Natural killer cell (primary cell): ENCODE measurements around the gene SLC37A4. TPM values are rescaled to one million over a fixed set of nuclear protein-coding genes. Genes with fewer than 3 reads are reported as not detected.

ENCODE experiments used
- ATAC-seq, 3 donors: fragments of 150-1000 bp in 2 of 3; fragments of 200-7000 bp in 1 of 3; cut with Tn5 transposase; 1 replicate in 1 of 3; 2 replicates in 2 of 3; pipeline ENCODE4 v1.10.0; 2021; ENCODE audit warnings: mild to moderate bottlenecking in 2 of 3, moderate library complexity in 2 of 3
- DNase-seq, 2 donors: peaks; one replicate each; pipeline versions ENCODE4 v3.0.0 to v3.0.0-alpha.2; 2013 to 2021; ENCODE audit warnings: mixed read lengths in 1 of 2
- H3K27ac ChIP-seq: one replicate; pipeline ENCODE4 v1.5.1; 2013; ENCODE audit warnings: mild to moderate bottlenecking, low read length
- H3K27me3 ChIP-seq: one replicate; pipeline ENCODE4 v1.6.1; 2013; ENCODE audit warnings: low read length; ENCODE audit not compliant: control insufficient read depth, insufficient read depth
- H3K36me3 ChIP-seq: one replicate; pipeline ENCODE4 v1.6.1; 2013; ENCODE audit warnings: low read length; ENCODE audit not compliant: control insufficient read depth, insufficient read depth
- H3K4me1 ChIP-seq: one replicate; pipeline ENCODE4 v1.6.1; 2013; ENCODE audit warnings: low read length; ENCODE audit not compliant: control insufficient read depth, insufficient read depth
- H3K4me3 ChIP-seq: one replicate; pipeline ENCODE4 v1.5.1; 2013; ENCODE audit warnings: low read length
- H3K9me3 ChIP-seq: one replicate; pipeline ENCODE4 v1.6.1; 2013; ENCODE audit warnings: low read length; ENCODE audit not compliant: control insufficient read depth, insufficient read depth
- H3K27ac Mint-ChIP-seq, 2 donors: one replicate each; pipeline ENCODE4 v1.8.0; 2022; ENCODE audit warnings: mild to moderate bottlenecking in 2 of 2, mixed read lengths in 2 of 2, moderate library complexity in 1 of 2
- H3K27me3 Mint-ChIP-seq, 2 donors: one replicate each; pipeline ENCODE4 v1.8.0; 2022; ENCODE audit warnings: low read depth in 2 of 2, mixed read lengths in 2 of 2
- H3K36me3 Mint-ChIP-seq: one replicate; pipeline ENCODE4 v1.8.0; 2022; ENCODE audit warnings: mixed read lengths
- H3K4me1 Mint-ChIP-seq, 2 donors: one replicate each; pipeline ENCODE4 v1.8.0; 2022; ENCODE audit warnings: mixed read lengths in 2 of 2
- H3K4me3 Mint-ChIP-seq: one replicate; pipeline ENCODE4 v1.8.0; 2022; ENCODE audit warnings: mild to moderate bottlenecking, moderate library complexity, mixed read lengths
- H3K9me3 Mint-ChIP-seq, 2 donors: one replicate each; pipeline ENCODE4 v1.8.0; 2022; ENCODE audit warnings: mixed read lengths in 2 of 2
- CTCF ChIP-seq: fragments of 200-600 bp; IDR thresholded peaks from one replicate; pipeline ENCODE4 v1.8.0; 2022; ENCODE audit warnings: antibody characterized with exemption
- WGBS: methylation state at CpG from one replicate; pipeline ENCODE4 v1.1.7; 2013; ENCODE audit warnings: missing lambda C conversion rate; ENCODE audit not compliant: insufficient coverage; 5-methylcytosine and 5-hydroxymethylcytosine counted together
- intact Hi-C: fragments of 100-400 bp; cut with micrococcal nuclease; formaldehyde crosslinking; loops from one replicate; pipeline ENCODE4 v1.14.2; 2022
- total RNA-seq, 4 donors: library from RNA; stranded (reverse); fragments of 120-200 nt in 1 of 4; gene quantifications; one replicate each; pipeline versions ENCODE4 v1.2.3 to v1.2.4, GENCODE V29; 2013 to 2022

Gene SLC37A4
- total RNA-seq, 3 donors from 2014 or later (not counting 1 experiment from before 2014, with no cell fraction given), result 4.6 to 7.7 (median 6.5) TPM

DNA sequence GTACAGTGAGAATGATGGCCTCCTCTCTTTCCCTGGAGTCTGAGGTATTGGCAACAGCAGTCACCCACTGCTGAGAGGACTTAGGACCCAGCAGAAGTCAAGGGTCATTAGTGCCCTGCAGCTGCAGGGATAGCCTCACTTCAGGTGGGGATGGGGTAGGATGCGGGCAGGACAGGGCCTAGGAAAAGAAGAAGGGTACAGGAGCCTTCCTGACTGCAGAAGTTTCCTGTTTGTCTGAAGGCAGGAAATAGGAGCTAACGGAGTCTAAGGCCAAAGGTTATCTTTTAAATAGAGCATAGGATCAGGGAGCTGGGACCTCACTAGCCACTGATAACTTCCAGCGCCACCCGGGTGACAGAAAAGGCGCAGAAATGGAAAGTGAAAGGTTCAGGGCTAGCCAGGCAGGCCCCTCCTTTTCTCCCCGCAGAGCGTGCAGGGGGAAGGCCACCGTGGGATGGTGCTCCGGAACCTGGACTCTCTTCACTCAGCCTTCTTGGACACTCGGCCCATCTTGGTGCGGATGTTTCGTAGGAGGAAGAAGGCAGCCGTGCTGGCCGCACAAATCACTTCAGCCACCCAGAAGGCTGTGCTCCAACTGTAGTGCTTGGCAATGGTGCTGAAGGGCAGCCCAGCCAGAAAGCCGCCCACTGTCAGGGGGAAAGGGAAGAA is 6.1 kb downstream of the SLC37A4 start:
- no peaks in the 10 kb centered on the region for H3K27me3 ChIP-seq
- TF ChIP-seq CTCF, result no peak
- no peak overlapping the region for H3K27ac ChIP-seq

DNA sequence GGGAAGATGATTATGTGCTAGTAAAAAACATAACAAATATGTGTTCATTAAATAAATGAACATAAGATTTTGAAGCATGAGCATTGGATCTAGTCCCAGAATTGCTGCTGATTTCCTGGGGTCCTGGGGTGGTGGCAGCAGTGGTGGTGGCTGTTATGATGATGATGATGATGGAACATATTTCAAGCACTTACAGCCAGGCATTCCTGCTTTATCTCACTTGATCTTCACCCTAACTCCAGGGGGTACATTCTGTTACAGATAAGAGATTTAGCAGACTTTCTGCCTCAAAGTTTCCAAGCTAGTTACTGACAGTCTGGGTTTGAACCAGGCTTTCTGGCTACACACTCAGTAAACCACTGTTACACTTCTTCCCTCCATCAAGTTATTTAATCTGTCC is 6.9 kb downstream of the SLC37A4 start:
- no peaks in the 10 kb centered on the region for H3K27me3 ChIP-seq

More for the DNA sequence above, 6.1 kb downstream of the SLC37A4 start:
- intact Hi-C loops, result no loop called here
- Mint-ChIP-seq H3K27me3 (no peaks in the 10 kb centered on the region), H3K4me1 (peaks cover 12 to 21% of the 10 kb centered on the region in 2 donors), H3K36me3 (peaks cover 8% of the 10 kb centered on the region), H3K4me3 (no peak overlapping the region), H3K9me3 (no peaks in the 10 kb centered on the region), H3K27ac (peak overlapping the region; percentile 18 to 80)
- Histone ChIP-seq H3K36me3 (peaks cover 46% of the 10 kb centered on the region), H3K9me3 (no peaks in the 10 kb centered on the region), H3K4me3 (no peak overlapping the region), H3K4me1 (peaks cover 8% of the 10 kb centered on the region)
- 93% methylated on average over 15 of the region's 15 CpGs for WGBS
- DNase-seq (no peak), ATAC-seq (no peak)

GRCh38 chr11:119021631-119022030 is 9.0 kb downstream of the SLC37A4 start:
- peaks cover 23 to 26% of the 10 kb centered on the region in 2 donors for H3K4me1 Mint-ChIP-seq

More for the DNA sequence above, 6.9 kb downstream of the SLC37A4 start:
- Mint-ChIP-seq H3K4me1 (peaks cover 13 to 14% of the 10 kb centered on the region in 2 donors), H3K4me3 (no peak overlapping the region), H3K9me3 (no peaks in the 10 kb centered on the region), H3K27me3 (no peaks in the 10 kb centered on the region), H3K27ac (peak overlapping the region; percentile 18 to 80), H3K36me3 (peaks cover 8% of the 10 kb centered on the region)
- intact Hi-C loops, result no loop called here
- Histone ChIP-seq H3K4me3 (no peak overlapping the region), H3K9me3 (no peaks in the 10 kb centered on the region), H3K36me3 (peaks cover 46% of the 10 kb centered on the region), H3K4me1 (peaks cover 16% of the 10 kb centered on the region), H3K27ac (no peak overlapping the region)
- no peak for TF ChIP-seq CTCF
- DNase-seq (no peak), ATAC-seq (no peak)

More at GRCh38 chr11:119021631-119022030, 9.0 kb downstream of the SLC37A4 start:
- Histone ChIP-seq H3K4me1 (peaks cover 26% of the 10 kb centered on the region), H3K36me3 (peaks cover 50% of the 10 kb centered on the region), H3K27me3 (no peaks in the 10 kb centered on the region), H3K4me3 (no peak overlapping the region), H3K9me3 (no peaks in the 10 kb centered on the region), H3K27ac (no peak overlapping the region)
- peaks cover 8% of the 10 kb centered on the region for H3K36me3 Mint-ChIP-seq
- DNase-seq, result no peak
- no peaks in the 10 kb centered on the region for H3K27me3 Mint-ChIP-seq
- H3K27ac Mint-ChIP-seq, result peak overlapping the region in 1 of 2 donors; percentile 31
- ATAC-seq, result no peak
- intact Hi-C loops, result no loop called here
- no peaks in the 10 kb centered on the region for H3K9me3 Mint-ChIP-seq
- TF ChIP-seq CTCF, result no peak
- H3K4me3 Mint-ChIP-seq, result peak overlapping the region; percentile 28
- 92% methylated on average over 4 of the region's 5 CpGs for WGBS
